OCI-LY7 (cell line): ENCODE data around the gene RNF5. TPM values are rescaled to one million over a fixed set of nuclear protein-coding genes. Genes with fewer than 3 reads are reported as not detected.
A peak's percentile ranks its signal among the peaks of the same experiment; 100 is the strongest.
"Not testable (repeated sequence)": the region's sequence is repeated elsewhere in the genome, so short reads cannot be mapped to it uniquely, and the experiment has no call there.

Source experiments
- BruUV-seq: library from RNA; stranded (reverse); fragments of 400-500 nt; replicated peaks from 2 replicates; lab custom pipeline; 2021; lab: Mats Ljungman, UMichigan
- CTCF ChIA-PET: fragments of 300-600 bp; sonication (Branson Sonifier 250); formaldehyde crosslinking; loops from one replicate; lab custom pipeline; 2022; ENCODE audit warnings: antibody characterized with exemption; ENCODE audit not compliant: unreplicated experiment; lab: Charles Lee
- POLR2A ChIA-PET: fragments of 300-600 bp; sonication (Branson Sonifier 250); formaldehyde crosslinking; loops from one replicate; lab custom pipeline; 2022; ENCODE audit warnings: antibody characterized with exemption; lab: Charles Lee
- DNase-seq: peaks from one replicate; pipeline ENCODE4 v3.0.0-alpha.2; 2015; ENCODE audit warnings: low spot score
- H2AFZ ChIP-seq: fragments of 200-600 bp; sonication (generic), shearing (Covaris generic); 2 replicates; pipeline ENCODE4 v1.6.1; 2014; ENCODE audit warnings: mild to moderate bottlenecking, antibody characterized with exemption, low read length, moderate library complexity
- H3K27ac ChIP-seq: fragments of 200-600 bp; sonication (generic); 2 replicates; pipeline ENCODE4 v1.5.1; 2014; ENCODE audit warnings: mixed run types, low read depth, mild to moderate bottlenecking, moderate library complexity, low read length, inconsistent platforms; ENCODE audit not compliant: poor library complexity, severe bottlenecking
- H3K36me3 ChIP-seq: fragments of 200-600 bp; sonication (generic); 2 replicates; pipeline ENCODE4 v1.6.1; 2014; ENCODE audit warnings: mild to moderate bottlenecking, antibody characterized with exemption, low read length, moderate library complexity, mixed read lengths; ENCODE audit not compliant: insufficient read depth
- H3K4me1 ChIP-seq: fragments of 200-600 bp; sonication (generic); 2 replicates; pipeline ENCODE4 v1.5.1; 2014; ENCODE audit warnings: mild to moderate bottlenecking, low read length; ENCODE audit not compliant: insufficient read depth, poor library complexity, severe bottlenecking
- H3K4me2 ChIP-seq: fragments of 200-600 bp; sonication (generic); 2 replicates; pipeline ENCODE4 v1.6.1; 2014; ENCODE audit warnings: mild to moderate bottlenecking, low read length
- H3K4me3 ChIP-seq: fragments of 200-600 bp; sonication (generic); 2 replicates; pipeline ENCODE4 v1.5.1; 2014; ENCODE audit warnings: mild to moderate bottlenecking, low read depth, low read length; ENCODE audit not compliant: poor library complexity, severe bottlenecking
- H3K79me2 ChIP-seq: fragments of 200-600 bp; sonication (generic); 2 replicates; pipeline ENCODE4 v1.6.1; 2016; ENCODE audit warnings: low read depth, mild to moderate bottlenecking, low read length, moderate library complexity, mixed read lengths; ENCODE audit not compliant: insufficient read depth
- H3K9me2 ChIP-seq: fragments of 200-600 bp; sonication (generic); 2 replicates; pipeline ENCODE4 v1.6.1; 2016; ENCODE audit warnings: mild to moderate bottlenecking, low read length, mixed read lengths; ENCODE audit not compliant: insufficient read depth
- H3K9me3 ChIP-seq: fragments of 200-600 bp; sonication (generic); 2 replicates; pipeline ENCODE4 v1.6.1; 2014; ENCODE audit warnings: mild to moderate bottlenecking, mixed run types, low read length, mixed read lengths
- H4K20me1 ChIP-seq: fragments of 200-600 bp; sonication (generic); 2 replicates; pipeline ENCODE4 v1.6.1; 2014; ENCODE audit warnings: mild to moderate bottlenecking, antibody characterized with exemption, low read length, moderate library complexity, mixed read lengths; ENCODE audit not compliant: insufficient read depth
- EZH2phosphoT487 ChIP-seq: fragments of 200-600 bp; sonication (generic); IDR thresholded peaks from 2 replicates; pipeline ENCODE4 v1.6.1; 2018; ENCODE audit warnings: low read depth, borderline replicate concordance, mild to moderate bottlenecking, mixed run types, antibody characterized with exemption, low read length, moderate library complexity, mixed read lengths
- intact Hi-C: fragments of 100-400 bp; cut with micrococcal nuclease; formaldehyde crosslinking; loops from one replicate; pipeline ENCODE4 v1.10.0; 2022; ENCODE audit not compliant: unreplicated experiment
- total RNA-seq, 2 experiments: library from RNA; depleted of rRNA in 1 of 2; stranded (reverse); fragments of >200 nt in 1 of 2; shearing (Covaris generic) in 1 of 2; gene quantifications; 2 replicates each; pipeline ENCODE4 v1.2.3, GENCODE V29; 2014 to 2022
- TF ChIP-seq, protein P1 (sequence below): fragments of 200-600 bp; sonication (generic); conservative IDR thresholded peaks from 2 replicates; pipeline ENCODE4 v1.5.1; 2014; ENCODE audit warnings: mild to moderate bottlenecking, antibody characterized with exemption, low read length, moderate library complexity, mixed read lengths

Gene RNF5
- total RNA-seq, 2 experiments from 2014 or later: 50.6 to 59.9 TPM

DNA sequence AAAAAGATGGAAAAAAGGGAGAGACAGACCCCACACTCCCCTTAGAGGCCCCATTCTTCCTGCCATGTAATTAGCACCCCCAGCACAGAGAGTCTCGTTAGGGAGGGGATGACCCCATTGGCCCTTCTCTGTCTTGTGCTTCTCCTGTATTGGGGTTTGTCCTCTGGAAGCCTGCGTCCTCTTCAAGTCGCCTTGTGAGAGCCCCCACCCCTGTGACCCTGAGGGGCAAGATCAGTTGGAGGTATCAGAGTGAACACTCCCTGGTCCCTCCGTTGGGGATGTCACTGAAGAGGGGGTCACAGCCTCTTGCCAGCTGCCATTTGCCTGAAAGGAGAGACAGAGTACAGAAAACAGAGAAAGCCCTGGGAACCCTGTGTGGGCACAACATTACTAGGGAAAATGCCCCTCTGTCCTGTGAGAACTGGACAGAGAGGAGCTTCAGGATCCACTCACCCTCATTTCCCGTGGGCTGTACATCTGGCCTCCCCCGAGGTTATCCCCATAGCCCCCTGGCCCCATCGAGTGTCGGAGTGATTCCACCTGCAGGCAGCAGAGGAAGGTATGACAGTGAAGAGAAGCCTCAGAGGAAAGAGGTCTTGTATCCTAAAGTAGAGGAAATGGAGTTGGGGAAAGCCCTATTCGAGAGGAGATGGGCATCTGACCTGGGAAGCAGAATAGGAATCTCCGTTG lies 8.1 kb downstream of the RNF5 start:
- Histone ChIP-seq H3K79me2 (peaks cover 17% of the 10 kb centered on the region; the same call in 1 of the 2 replicates), H3K4me1 (peaks cover 42% of the 10 kb centered on the region), H3K4me2 (0 out of 2 replicates have a peak overlapping the region, but pooled peaks have one; percentile 27), H3K36me3 (peaks cover 56% of the 10 kb centered on the region)
- BruUV-seq, H2AFZ ChIP-seq, H3K9me2 ChIP-seq, H3K27ac ChIP-seq, POLR2A ChIA-PET, intact Hi-C loops, CTCF ChIA-PET, H4K20me1 ChIP-seq, H3K4me3 ChIP-seq, DNase-seq, H3K9me3 ChIP-seq: not testable (repeated sequence)

DNA sequence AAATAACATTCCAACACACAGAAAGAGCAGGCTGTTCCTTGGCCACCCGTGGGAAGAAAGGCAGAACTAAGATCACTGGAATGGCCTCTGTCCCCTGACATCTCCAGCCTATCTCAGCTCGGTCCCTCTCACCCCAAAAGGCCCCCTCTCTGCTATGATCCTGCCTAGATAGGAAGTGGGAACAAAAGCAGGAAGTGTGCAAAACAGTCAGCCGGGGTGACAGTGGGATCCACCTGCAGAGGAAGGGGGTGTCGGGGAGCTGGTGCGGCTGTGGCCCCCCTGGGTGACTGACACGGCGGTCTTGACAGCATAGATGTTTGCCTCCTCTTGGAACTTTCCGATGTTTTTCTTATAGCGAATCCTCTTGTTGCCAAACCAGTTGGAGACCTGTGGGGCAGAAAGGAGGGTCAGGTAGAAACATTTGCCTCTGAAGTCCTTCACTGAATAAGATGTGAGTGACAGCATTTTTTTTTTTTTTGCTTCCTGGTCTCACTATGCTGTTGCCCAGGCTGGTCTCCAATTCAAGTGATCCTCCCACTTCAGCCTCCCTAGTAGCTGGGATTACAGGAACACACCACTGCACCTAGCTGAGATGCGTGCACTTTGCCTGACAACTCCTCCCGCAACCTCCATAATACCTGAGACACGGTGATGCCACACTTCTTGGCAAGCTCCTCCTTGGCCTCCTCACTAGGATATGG lies 9.0 kb downstream of the RNF5 start:
- Histone ChIP-seq H3K79me2 (peaks cover 26% of the 10 kb centered on the region; the same call in 1 of the 2 replicates), H2AFZ (no peak overlapping the region), H3K36me3 (peaks cover 53% of the 10 kb centered on the region), H3K27ac (peak overlapping the region; percentile 6), H3K9me3 (no peaks in the 10 kb centered on the region), H3K4me3 (no peak overlapping the region), H3K4me2 (peak overlapping the region; percentile 27; the same call in 1 of the 2 replicates), H3K9me2 (no peaks in the 10 kb centered on the region), H4K20me1 (no peaks in the 10 kb centered on the region), H3K4me1 (peaks cover 43% of the 10 kb centered on the region)
- TF ChIP-seq EZH2phosphoT487: no peak
- TF ChIP-seq, protein P1, sequence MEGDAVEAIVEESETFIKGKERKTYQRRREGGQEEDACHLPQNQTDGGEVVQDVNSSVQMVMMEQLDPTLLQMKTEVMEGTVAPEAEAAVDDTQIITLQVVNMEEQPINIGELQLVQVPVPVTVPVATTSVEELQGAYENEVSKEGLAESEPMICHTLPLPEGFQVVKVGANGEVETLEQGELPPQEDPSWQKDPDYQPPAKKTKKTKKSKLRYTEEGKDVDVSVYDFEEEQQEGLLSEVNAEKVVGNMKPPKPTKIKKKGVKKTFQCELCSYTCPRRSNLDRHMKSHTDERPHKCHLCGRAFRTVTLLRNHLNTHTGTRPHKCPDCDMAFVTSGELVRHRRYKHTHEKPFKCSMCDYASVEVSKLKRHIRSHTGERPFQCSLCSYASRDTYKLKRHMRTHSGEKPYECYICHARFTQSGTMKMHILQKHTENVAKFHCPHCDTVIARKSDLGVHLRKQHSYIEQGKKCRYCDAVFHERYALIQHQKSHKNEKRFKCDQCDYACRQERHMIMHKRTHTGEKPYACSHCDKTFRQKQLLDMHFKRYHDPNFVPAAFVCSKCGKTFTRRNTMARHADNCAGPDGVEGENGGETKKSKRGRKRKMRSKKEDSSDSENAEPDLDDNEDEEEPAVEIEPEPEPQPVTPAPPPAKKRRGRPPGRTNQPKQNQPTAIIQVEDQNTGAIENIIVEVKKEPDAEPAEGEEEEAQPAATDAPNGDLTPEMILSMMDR: no peak
- ChIA-PET POLR2A (no interaction called here), CTCF (no interaction called here)
- BruUV-seq: no TSS peak
- no peak for DNase-seq
- intact Hi-C loops: no loop called here

DNA sequence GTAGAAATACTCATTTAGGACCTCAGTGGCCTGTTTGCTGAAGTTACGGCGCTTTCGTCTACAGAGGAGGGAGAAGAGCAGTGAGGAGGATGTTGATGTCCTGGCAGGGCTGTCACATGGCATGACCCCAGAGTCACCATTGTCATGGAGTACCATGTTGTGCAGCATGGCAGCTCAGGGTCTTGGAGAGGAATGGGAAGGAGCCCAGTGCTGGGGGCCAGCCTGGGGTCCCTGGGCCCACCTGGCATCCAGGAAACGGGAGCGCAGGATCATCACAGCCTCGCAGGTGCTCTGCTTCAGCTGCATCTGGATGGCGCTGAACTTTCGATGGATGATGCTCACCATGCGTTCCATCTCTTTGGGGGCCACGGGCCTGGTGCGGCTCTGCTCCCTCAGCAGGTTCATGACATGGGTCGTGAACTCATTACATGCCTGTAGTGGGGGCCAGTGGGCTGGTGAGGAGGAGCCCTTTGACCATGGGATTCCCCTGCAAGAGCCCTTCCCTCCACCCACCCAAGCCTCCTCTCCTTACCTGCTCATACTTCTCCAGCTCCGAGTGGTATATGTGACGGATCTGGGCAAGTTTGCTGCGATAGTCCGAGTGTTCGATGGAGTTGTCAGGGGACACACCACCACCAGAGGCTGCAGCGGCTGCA lies 9.6 kb downstream of the RNF5 start:
- CTCF ChIA-PET, H3K9me2 ChIP-seq, intact Hi-C loops, H2AFZ ChIP-seq, H3K4me2 ChIP-seq, H3K4me3 ChIP-seq, DNase-seq, BruUV-seq, H4K20me1 ChIP-seq, POLR2A ChIA-PET, H3K9me3 ChIP-seq: not testable (repeated sequence)
- peaks cover 46% of the 10 kb centered on the region for H3K36me3 ChIP-seq
- peak overlapping the region; percentile 6 for H3K27ac ChIP-seq
- peaks cover 44% of the 10 kb centered on the region for H3K4me1 ChIP-seq
- H3K79me2 ChIP-seq: peaks cover 31% of the 10 kb centered on the region; the same call in 1 of the 2 replicates
